Fibroblast of lung (primary cell): ENCODE data around the gene C11orf24. TPM values are rescaled to one million over a fixed set of nuclear protein-coding genes. Genes with fewer than 3 reads are reported as not detected.

Experiments used
- DNase-seq, 2 donors: peaks; one replicate each; pipeline versions ENCODE4 v3.0.0 to v3.0.0-alpha.2; 2010; ENCODE audit warnings: low read depth in 2 of 2
- H2AFZ ChIP-seq: 2 replicates; pipeline ENCODE4 v1.5.1; 2012; ENCODE audit warnings: low read length, control low read depth, inconsistent platforms
- H3K27ac ChIP-seq: 2 replicates; pipeline ENCODE4 v1.5.1; 2011; ENCODE audit warnings: low read length, control low read depth; ENCODE audit not compliant: insufficient read depth
- H3K27me3 ChIP-seq: 2 replicates; pipeline ENCODE4 v1.5.1; 2011; ENCODE audit warnings: mild to moderate bottlenecking, low read length; ENCODE audit not compliant: control insufficient read depth, insufficient read depth
- H3K36me3 ChIP-seq: 2 replicates; pipeline ENCODE4 v1.5.1; 2011; ENCODE audit warnings: low read length; ENCODE audit not compliant: control insufficient read depth, insufficient read depth
- H3K4me1 ChIP-seq: 2 replicates; pipeline ENCODE4 v1.5.1; 2011; ENCODE audit warnings: low read length; ENCODE audit not compliant: control insufficient read depth, insufficient read depth; ENCODE audit errors: extremely low read depth
- H3K4me2 ChIP-seq: 2 replicates; pipeline ENCODE4 v1.5.1; 2011; ENCODE audit warnings: low read length, control low read depth; ENCODE audit not compliant: insufficient read depth; ENCODE audit errors: extremely low read depth
- H3K4me3 ChIP-seq, 4 experiments: fragments of 200-600 bp in 1 of 4; sonication (generic) in 1 of 4; replicated peaks in 1 of 4; 2 replicates each; pipeline ENCODE4 v1.5.1; 2011 to 2016; ENCODE audit warnings: low read length in 4 of 4, low read depth in 3 of 4, mild to moderate bottlenecking in 3 of 4, control low read depth in 2 of 4, inconsistent platforms in 1 of 4, mixed read lengths in 1 of 4; ENCODE audit not compliant: insufficient read depth in 1 of 4; ENCODE audit errors: control extremely low read depth in 1 of 4
- H3K79me2 ChIP-seq: 2 replicates; pipeline ENCODE4 v1.5.1; 2012; ENCODE audit warnings: mild to moderate bottlenecking, low read length, inconsistent platforms; ENCODE audit not compliant: control insufficient read depth, insufficient read depth
- H3K9ac ChIP-seq: 2 replicates; pipeline ENCODE4 v1.5.1; 2011; ENCODE audit warnings: mild to moderate bottlenecking, low read length, control low read depth; ENCODE audit not compliant: insufficient read depth
- H3K9me3 ChIP-seq: 2 replicates; pipeline ENCODE4 v1.5.1; 2012; ENCODE audit warnings: low read depth, low read length; ENCODE audit not compliant: control insufficient read depth, insufficient read depth
- H4K20me1 ChIP-seq: 2 replicates; pipeline ENCODE4 v1.5.1; 2011; ENCODE audit warnings: low read length; ENCODE audit not compliant: control insufficient read depth, insufficient read depth; ENCODE audit errors: extremely low read depth
- CTCF ChIP-seq, 2 donors: IDR thresholded peaks in 1 of 2; conservative IDR thresholded peaks in 1 of 2; 1 replicate in 1 of 2; 2 replicates in 1 of 2; pipeline ENCODE4 v1.5.1; 2011 to 2012; ENCODE audit warnings: low read length in 2 of 2, control low read depth in 1 of 2, inconsistent platforms in 1 of 2, low read depth in 1 of 2, mild to moderate bottlenecking in 1 of 2
- EZH2 ChIP-seq: IDR thresholded peaks from 2 replicates; pipeline ENCODE4 v1.5.1; 2012; ENCODE audit warnings: low read length, control low read depth, mild to moderate bottlenecking; ENCODE audit errors: missing control alignments
- polyA plus RNA-seq, 2 donors: library from polyadenylated mRNA; depleted of rRNA in 1 of 2; stranded (reverse) in 1 of 2; unstranded in 1 of 2; fragments of >200 nt; gene quantifications; 2 replicates each; pipeline ENCODE4 v1.2.1, GENCODE V29; 2011 to 2012; ENCODE audit warnings: missing spikeins in 1 of 2
- total RNA-seq: library from RNA; depleted of rRNA; stranded (reverse); fragments of >200 nt; gene quantifications from 2 replicates; pipeline ENCODE4 v1.2.1, GENCODE V29; 2014

Gene C11orf24
- total and polyA plus RNA-seq, 2 donors (not counting 1 experiment from before 2014, with no cell fraction given) = 25.4 to 45.6 TPM

- Histone ChIP-seq H3K4me3 (peak overlapping the region; percentile 41 to 78 (median 63)), H3K27me3 (no peaks in the 10 kb centered on the region), H3K4me1 (peaks cover 2% of the 10 kb centered on the region), H3K9ac (peak overlapping the region; percentile 1), H4K20me1 (no peaks in the 10 kb centered on the region), H2AFZ (no peak overlapping the region), H3K79me2 (no peaks in the 10 kb centered on the region), H3K4me2 (peak overlapping the region; percentile 53), H3K9me3 (no peaks in the 10 kb centered on the region), H3K27ac (peak overlapping the region; percentile 19), H3K36me3 (no peaks in the 10 kb centered on the region)
- peak; percentile 38 to 39 for DNase-seq
- TF ChIP-seq EZH2 (no peak), CTCF (conservative IDR thresholded peaks at IDR 0.05 in 1 of 2, IDR thresholded peaks at IDR 0.05 in 1 of 2; ENCODE audit: low read depth in 1 of 2, low read length in 2 of 2) (no peak)
These were observed 41.9 kb upstream of the C11orf24 start for GRCh38 chr11:68313574-68314202.

- H3K9ac ChIP-seq = peak overlapping the region; percentile 35
- no peaks in the 10 kb centered on the region for H3K79me2 ChIP-seq
- TF ChIP-seq CTCF (conservative IDR thresholded peaks at IDR 0.05 in 1 of 2, IDR thresholded peaks at IDR 0.05 in 1 of 2; ENCODE audit: low read depth in 1 of 2, low read length in 2 of 2) (no peak), EZH2 (no peak)
- H3K4me2 ChIP-seq = peak overlapping the region; percentile 53
- peak overlapping the region; percentile 61 for H2AFZ ChIP-seq
- no peaks in the 10 kb centered on the region for H3K27me3 ChIP-seq
- H3K27ac ChIP-seq = peak overlapping the region; percentile 14
- peak overlapping the region; percentile 41 to 78 (median 63) for H3K4me3 ChIP-seq
- peak in 1 of 2 donors; percentile 27 for DNase-seq
- H3K36me3 ChIP-seq = no peaks in the 10 kb centered on the region
- H3K9me3 ChIP-seq = no peaks in the 10 kb centered on the region
- no peaks in the 10 kb centered on the region for H4K20me1 ChIP-seq
- peaks cover 2% of the 10 kb centered on the region for H3K4me1 ChIP-seq
These were observed 41.2 kb upstream of the C11orf24 start for GRCh38 chr11:68312780-68313573.

- Histone ChIP-seq H4K20me1 (no peaks in the 10 kb centered on the region), H3K4me1 (peaks cover 2% of the 10 kb centered on the region), H2AFZ (peak within 1 kb of the TSS; percentile 61), H3K36me3 (no peaks in the 10 kb centered on the region), H3K9me3 (no peaks in the 10 kb centered on the region), H3K27me3 (no peaks in the 10 kb centered on the region), H3K4me2 (peak within 1 kb of the TSS; percentile 53), H3K27ac (peak within 1 kb of the TSS; percentile 14), H3K9ac (peak within 1 kb of the TSS; percentile 35), H3K4me3 (peak within 1 kb of the TSS; percentile 41 to 78 (median 63)), H3K79me2 (no peaks in the 10 kb centered on the region)
- TF ChIP-seq CTCF (conservative IDR thresholded peaks at IDR 0.05 in 1 of 2, IDR thresholded peaks at IDR 0.05 in 1 of 2; ENCODE audit: low read depth in 1 of 2, low read length in 2 of 2) = no peak
- TF ChIP-seq EZH2 = no peak
- DNase-seq = peak in 1 of 2 donors; percentile 30
These were observed 40.5 kb upstream of the C11orf24 start, which contains the start of gene LRP5 for GRCh38 chr11:68312117-68312779. Gene LRP5, plus strand, starts transcription at chr11:68312591. Its CDS starts 124 bp downstream, at chr11:68312715.
